ENCODE measurements around the gene FKBP11.

Gene FKBP11
- 30.7 to 33.7 reads per million in 2 donors for total RNA-seq

DNA sequence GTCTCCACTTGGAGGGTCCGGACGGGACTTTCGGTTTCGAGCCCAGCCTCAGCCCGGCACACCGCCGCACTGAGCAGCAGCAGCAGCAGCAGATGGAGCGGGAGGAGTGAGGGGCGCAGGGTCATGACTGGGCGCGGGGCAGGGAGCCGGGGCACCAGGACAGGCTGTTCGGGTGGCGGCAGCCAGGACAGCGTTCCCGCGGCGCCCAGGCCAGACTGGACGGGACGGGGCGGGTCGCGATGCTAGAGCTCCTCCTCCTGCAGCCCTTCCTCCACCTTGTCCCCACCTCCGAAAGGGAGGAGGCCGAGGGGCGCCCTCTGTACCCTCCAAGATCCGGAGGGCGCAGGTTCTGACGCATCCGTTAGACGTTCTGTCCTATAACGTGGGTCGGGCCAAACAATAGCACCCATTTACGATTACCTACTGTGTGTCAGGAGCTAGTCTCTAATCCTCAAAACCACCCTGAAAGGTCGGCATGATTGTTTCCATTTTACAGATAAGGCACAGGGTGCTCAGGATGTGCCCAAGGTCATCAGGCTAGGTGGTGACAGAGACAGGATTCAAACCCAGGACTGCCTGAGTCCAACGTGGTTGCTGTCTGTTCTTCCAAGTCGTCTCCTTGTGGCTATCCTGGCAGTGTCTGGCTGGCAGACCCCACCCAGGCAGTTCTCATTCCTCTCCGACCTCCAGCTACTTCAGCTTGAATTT lies at the start of gene FKBP11:
TSS of gene FKBP11 (minus strand) at position 189 of the 708 bp plus-strand sequence. CDS start at position 125, 64 bp downstream.
- peak; percentile 54 for DNase-seq

DNA sequence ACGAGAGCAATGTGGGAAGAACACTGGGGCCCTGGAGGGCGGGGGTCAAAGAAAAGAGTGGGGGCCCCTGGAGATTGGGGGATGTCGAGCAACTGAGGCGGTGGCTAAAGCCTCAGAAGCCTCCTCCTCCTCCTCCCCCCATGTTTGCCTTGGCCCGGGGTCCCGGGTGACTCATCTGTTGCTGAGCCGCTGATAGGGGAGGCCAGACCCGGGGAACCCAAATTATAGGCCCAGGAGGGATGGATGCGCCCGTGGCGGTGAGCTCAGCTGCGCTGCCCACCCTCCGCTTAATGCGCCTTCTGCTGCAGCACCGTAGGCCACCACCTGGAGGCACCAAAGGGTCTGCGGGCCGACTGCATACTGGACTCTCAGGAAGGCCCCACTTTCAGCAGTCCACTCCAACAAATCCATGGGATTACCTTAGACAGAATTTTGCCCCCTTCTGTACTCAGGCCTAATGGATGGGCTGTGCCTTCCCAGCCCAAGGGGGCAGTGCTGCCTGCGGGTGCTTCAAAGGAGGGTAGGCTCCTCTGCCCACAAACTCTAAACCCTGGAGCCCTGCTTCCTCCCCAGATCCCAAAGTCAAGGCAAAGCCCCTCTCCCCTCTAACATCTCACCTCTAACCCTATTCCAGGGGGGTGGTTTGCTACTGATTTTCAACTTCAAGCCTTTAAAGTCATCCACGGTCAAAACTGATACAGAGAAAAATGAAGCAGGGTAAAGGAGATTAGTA lies 48.8 kb upstream of the FKBP11 start:
- peak; percentile 16 for DNase-seq

DNA sequence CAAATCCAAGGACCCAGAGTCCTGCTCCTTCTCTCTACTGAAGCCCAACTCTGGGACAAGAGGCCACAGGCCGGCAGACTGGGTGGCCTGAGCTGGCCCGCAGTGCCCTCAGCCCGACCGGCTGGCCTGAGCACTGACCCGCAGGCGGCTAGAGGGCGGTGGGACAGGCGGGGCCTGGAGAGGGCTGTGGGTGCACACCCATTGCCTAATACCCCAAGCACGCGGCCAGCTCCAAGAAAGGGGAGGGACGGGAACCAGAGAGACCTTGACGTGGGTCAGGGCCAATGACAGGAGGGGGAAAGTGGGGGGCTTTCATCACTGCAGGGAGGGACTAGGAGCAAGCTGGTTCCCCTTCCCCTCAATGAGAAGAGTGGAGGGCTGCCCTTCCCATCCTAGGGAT lies 48.2 kb upstream of the FKBP11 start:
- no peak for DNase-seq

DNA sequence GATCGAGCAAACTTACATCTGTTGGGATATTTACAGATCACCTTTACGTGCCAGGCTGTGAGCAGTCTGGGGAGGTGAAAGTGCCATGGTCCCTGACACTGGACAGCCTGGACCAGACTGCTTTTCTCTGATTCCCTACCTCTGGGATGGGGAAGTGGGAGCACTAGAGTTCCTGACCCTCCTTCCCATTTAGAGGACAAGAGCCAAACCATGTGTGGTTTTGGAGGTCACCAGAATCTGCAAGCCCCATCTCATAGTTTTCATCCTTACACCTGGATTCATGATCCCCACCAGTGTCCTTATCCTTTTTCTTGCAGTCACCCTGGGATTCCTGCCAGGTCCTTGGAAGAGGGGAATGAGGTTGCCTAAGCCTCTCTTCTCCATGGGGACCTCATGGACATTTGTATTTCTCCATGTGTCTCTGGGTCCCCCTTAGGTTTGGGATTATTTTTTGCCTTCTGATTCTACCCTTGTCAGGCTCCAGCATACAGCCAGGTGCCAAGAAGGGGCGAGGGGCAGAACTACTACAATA lies 47.7 kb upstream of the FKBP11 start:
- DNase-seq = no peak

DNA sequence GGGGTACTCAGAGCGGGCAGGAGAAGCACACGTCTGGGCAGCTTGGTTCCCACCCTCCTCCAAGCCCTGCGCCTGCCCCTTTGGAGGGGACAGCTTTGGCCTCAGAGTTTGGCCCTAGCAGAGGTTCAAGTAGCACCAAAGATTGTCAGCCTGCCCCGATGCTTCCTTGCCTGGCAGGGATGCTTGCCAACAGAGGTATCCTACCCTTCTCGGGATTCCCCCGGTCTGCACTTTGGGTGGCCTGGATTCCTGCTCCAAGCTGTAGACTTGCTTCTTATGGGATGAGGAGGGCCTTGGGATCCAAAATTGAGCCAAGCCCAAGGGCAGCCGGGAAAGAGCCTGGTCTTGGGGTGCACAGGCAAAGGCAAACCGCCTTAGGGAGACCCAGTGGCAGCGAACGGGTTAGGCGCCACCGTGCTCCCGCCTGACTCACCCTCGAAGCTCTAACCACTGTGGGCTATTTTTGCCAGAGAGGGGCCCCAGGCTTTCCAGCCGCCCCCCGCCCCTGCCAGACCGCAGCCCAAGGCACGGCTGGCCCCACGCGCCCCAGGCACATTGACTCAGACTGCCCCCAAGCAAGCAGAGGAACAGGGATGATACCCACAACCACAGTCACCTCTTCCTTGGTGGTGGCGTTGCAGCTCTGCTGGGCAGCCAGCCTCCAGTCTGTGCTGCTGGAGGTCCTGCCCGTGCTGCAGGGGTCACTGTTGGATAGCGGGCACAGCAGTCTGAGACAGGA lies 47.1 kb upstream of the FKBP11 start:
- peak; percentile 30 for DNase-seq

DNA sequence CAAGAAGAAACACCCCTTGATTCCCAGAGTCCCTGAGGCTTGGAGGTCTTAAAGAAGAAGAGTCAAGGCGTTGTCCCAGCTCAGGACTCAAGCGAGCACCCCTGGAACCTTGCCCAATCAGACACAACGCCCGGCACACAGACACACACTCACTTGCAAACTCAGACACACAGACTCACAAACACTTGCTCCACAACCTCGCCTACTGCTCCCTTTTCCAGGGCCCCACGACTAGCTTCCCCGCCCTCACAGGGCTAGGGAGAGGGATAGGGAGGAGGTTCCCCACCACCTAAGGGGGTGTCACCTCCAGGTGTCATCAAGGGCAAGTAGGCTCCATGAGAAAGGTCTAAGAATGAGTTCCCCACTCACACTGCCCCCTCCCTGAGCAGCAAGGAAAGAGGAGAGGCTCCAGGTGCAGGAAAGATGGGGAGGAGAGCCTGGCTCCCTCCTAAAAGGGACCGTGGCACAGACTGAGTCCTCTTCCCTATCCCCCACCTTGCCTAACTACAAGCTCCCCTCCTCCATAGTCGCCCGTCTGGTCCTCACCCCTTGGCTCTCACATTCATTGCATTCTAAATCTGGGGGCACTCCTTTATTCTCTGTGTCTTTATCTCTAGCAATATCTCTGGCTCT lies 45.5 kb upstream of the FKBP11 start:
- no peak for DNase-seq

DNA sequence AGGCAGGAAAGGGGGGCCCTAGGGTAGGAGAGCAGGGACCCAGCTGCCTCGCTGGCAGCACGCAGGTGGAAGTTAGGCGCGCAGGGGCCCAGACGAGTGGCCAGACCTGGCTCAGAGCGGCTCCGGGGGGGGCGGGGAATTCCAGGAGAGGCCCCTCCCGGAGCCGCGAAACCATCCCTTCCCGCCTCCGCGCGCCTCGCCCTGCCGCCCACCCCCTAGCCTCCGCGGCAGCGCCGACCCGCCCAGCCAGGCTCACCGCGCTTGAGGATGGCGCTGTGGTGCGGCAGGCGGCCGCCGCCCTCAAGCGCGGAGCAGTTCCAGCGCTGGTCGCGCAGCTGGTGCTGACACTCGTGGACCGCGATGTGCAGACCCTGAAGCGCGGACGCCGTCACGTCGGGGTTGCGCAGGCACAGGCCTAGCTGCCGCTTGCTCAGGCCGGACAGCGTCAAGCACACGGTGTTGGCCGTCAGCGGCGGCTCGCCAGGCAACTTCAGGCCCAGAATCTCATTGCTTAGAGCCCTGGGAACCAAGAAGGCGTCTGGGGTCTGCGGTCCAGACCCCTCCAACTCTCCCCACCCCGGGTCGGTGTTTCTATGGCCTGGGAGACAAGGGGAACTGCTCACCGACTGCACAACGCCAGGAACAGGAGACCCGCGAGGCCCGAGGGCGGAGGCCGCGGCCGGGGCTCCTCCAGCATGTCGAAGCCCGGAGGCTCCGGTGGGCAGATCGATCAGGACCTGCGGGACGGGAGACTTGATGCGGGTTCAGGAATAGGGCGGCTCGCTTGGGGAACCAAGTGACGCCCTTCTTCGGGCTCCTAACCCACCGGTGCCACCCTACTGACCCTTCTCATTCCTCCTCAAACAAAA lies 44.8 kb upstream of the FKBP11 start:
- DNase-seq = peak; percentile 19

DNA sequence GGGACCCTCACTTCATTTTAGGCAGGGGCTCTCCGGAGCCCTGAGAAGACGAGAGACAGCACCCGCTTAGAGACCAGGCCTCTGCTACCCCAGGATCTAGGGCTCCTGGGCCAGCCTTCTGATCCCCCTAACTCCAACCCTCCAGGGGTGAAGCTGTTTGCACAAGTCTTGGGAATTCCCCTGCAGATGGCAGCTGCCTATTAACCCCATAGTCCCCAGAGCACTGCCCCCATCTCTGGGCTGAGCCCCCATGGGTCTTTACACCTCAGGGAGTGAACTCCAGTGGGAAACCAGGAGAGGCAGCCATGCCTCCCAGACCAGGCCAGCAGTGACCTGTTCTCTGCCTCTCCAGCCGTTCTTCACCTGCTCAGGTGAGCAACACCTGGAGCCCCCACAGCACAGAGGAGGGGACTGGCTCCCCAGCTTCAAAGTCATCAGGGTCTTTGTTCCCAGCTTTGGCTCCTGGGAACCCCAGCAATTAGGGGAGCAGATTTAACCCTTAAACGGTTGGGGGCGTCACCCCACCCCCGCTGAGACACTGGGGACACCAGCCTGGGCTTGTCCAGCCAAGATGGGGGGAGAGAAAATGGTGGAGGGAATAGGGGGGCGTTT lies 44.0 kb upstream of the FKBP11 start:
- no peak for DNase-seq

DNA sequence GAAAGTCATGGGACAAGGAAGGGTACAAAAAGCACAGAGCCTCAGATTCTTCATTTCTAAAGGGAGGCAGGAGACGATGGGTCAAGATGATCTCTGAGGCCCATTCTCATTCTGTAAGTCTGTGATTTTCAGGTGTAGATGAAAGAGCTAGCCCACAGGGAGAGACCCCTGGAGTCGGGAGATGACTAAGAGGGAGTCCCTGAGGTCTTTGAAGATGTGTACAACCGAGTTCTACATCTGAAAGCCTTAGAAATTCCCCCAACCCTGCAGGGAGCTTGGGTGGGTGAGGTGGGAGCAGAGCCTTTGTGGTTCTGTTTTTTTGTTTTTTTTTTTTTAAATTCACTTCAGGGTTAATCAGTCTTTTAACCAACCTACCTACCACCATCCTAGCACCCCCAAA lies 43.2 kb upstream of the FKBP11 start:
- no peak for DNase-seq

DNA sequence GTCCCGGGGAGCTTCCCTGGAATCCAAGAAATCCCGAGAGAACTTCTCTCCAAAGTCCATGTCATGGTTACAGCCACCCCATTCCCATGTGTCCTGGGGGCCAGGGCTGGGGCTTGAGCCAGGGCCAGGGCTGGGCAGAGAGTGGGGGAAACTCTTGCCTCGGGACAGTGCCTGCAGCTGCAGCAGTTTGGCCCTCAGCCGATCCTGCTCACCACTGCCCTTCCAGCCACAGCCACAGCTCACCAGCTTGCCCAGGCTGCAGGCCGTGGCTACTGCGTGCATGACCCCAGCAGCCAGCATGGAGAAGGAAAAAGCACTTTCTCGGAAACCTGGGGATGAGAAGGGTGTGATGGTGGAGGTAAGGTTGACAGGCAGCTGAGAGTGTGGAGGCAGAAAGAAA lies 42.7 kb upstream of the FKBP11 start:
- DNase-seq = no peak

DNA sequence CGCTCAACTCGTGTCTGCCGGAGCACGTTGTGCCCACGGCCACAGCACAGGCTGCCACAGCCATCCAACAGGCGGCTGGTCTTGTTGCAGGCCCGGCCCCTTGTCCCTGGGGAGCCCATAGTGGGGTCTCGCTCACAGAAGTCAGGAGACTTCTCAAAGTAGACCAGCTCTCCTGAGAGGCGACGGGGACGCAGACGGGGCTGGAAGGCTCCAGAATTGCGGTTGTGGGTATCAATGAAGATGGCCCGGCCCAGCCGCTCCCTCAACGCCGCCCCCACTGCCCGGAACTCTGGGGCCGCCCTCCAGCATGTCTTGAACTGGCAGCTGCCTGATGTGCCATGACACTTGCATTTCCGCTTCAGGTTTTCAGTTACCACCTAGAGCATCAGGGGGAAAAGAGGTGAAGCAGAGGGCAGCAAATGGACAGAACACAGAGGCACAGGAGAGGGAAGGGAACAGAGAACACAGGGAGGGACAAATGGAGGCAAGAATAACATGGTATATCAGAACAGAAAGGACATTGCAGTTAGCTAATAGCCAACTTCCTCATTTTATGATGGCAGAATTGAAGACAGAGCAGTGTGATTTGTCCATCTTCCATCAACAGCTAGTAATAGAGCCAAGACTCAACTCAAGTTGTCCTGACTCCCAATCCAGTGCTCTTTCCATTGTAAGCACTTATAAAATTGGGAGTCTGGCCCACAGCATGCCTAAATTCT lies 41.0 kb upstream of the FKBP11 start:
- DNase-seq = no peak

DNA sequence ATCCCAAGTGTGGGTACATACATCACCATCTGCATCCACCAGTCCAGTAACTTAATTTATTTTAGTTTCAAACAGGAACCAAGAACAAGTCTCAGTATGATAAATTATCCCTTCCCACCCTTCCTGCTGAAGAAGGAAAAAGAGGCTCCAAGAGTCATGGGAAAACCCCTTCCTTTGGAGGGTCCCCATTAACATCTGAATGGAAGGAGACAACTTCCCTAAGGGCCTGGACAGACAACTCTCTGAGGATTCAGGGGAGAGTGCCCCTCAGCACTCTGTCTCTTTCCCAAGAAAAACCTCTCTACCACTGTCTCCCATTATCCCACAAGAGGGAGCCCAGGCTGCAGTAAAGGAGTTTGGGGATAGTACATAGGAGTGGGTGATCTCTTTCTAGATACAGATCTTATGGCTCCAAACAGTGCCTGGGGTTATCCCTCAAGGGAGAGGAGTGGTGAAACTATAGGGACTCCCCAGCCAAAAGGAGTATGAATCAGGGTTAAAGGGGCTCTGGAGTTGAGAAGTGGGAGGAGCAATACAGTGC lies 40.1 kb upstream of the FKBP11 start:
- DNase-seq = no peak

DNA sequence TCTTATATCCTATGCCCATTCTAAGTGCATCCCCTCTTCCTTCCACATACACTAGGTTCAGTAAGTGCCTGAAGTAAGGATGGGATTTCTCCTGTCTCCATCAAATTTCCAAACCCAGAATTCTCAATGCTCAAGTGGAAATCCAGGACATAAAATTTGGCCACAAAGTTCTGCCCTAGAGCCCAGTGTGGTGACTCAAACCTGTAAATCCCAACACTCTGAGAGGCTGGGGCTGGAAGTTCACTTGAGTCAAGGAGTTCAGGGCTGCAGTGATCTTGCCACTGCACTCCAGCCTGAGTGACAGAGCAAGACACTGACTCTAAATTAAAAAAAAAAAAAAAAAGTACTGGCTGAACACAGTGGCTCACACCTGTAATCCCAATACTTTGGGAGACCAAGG lies 36.5 kb upstream of the FKBP11 start:
- DNase-seq = no peak

DNA sequence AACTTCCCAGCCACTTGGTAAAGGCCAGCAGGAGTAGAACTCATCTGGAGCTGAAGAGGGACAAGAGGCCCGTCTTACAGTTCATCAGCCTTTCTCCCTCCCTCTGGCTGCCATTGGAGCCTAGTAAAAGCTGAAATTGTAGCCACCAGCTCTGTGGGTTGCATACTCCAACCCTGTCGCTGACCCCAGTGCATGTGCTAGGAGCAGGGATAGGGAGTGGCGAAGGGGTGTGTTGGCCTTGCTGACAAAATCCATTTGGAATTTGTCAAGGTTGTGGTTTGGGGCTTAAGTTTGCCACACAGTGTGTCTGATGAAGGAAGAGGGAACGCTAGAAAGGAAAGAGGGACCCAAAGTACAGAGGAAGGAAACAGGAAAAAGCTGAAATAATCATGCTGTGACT lies 36.0 kb upstream of the FKBP11 start:
- no peak for DNase-seq

DNA sequence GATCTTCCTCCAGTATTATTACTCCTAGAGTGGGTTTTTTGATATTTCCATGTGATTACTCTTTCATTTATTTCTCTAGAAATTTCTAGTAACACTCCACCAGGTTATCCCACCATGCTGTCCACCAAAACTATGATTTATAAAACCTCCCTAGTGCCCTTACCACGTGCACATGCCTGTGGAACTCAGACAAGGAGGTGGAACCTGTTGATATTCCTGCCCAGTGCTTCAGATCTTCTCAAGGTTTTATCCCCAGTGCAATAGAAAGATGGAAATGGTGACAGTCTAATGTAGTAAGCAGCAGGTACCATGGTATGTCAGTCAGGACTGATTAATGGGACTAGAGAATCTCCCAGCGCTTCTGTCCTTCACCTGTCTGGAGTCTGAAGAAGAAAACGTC lies 35.5 kb upstream of the FKBP11 start:
- DNase-seq = no peak

DNA sequence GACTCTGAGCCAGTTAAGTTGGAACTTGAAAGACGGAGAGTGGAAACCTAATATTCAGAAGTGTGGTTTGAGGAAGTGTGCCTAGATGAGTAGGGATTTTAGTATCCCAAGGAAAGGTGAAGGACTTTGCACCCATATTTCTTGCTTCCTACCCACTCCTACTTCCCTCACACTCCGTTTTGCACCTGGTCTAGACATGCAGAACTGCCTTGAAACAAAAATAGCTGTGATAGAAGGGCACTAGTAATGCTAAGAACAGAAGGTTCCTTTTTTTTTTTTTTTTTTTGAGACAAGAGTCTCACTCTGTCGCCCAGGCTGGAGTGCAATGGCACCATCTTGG lies 32.7 kb upstream of the FKBP11 start:
- no peak for DNase-seq

DNA sequence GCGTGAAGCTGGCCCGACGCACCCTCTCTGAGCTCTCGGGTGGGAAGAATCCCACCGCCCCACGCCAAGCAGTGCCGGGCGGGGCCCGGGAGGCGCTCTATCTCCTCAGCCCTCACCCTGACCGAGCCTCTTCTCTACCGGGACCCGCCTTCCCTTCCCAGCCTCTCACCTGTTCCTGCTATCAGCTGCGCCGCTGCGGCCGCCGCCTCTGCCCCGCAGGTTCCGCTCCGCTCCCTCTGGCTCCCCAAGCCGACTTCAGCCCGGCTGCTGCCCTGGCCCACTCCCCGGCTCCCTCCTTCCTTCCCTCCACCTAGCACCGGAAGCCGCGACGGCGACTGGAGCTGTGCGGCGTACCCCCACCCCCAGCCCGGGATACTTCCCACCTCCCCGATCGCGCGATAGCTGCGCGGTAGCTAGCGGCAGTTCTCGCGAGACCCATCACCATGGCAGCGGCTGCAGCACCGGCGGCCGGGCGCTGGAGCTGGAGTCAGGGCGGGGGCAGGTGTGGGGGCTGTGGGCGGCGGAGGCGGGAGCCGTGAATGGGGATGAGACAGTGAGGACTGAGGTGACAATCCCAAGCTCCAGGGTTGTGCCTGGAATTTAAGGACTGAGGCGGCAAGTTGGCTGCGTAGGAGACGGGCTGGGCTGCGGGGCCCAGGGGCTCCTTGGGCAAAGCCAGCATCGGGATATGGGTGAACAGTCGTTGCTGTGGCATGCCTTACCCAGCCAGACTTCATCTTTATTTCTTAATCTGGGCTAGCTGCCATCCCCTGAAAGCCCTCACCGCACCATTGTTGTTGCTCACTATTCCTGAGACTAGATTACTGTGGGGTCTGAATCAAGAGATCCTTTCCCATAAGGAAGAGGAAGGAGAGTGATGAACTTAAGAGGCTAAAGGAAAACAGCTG lies 32.1 kb upstream of the FKBP11 start, which contains the start of gene ARF3:
TSS of gene ARF3 (minus strand) at position 347 of the 908 bp plus-strand sequence. CDS start 16,392 bp downstream, outside the sequence.
- DNase-seq = peak; percentile 84

DNA sequence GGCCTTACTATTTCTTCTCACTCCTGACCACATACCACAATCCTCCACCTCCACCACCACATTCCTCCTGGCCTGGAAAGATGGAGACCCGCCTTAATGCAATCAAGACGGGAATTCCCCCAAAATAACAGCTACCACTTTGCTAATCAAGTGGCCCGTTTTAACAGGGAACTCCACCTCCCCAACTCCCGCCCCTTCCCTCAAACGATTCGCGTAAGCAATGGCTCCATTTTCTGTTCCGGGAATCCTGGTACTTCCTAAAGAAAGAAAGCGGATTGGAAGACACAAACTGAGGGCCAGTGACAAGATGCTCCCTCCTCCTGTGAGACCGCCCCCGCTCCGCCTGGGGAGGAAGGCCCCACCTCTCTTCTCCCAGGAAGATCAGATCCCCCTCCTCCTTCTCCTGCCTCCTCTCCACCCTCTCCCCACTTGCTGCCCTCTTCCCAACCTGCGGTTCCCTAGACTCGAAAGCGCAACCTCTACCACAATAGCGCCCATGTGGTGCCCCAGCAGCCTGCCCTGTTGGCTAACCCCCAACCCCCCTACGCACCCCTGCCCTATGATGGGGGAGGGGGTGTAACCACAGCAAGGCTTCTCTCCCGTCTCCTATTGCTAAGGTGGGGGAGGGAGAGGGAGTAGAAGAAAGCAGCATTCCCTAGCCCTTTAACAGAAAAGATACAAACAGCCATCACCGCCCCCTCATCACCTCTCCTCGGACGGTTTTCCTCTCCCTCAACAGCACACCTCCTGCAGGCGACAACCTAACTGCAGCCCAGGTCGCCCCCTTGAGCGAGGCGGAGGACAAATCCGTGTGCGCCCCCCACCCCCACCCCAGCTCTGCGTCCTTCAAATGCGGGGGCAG lies 31.2 kb upstream of the FKBP11 start:
- no peak for DNase-seq

Data from activated gamma-delta T cell (primary cell).